LNCaP clone FGC (cell line): ENCODE data around the gene TFCP2L1.
"Not testable (repeated sequence)": the region's sequence is repeated elsewhere in the genome, so short reads cannot be mapped to it uniquely, and the experiment has no call there.

ENCODE experiments used
- DNase-seq: peaks from one replicate; pipeline ENCODE4 v3.0.0-alpha.2; 2011; ENCODE audit warnings: low read depth
- H3K4me3 ChIP-seq: 2 replicates; pipeline ENCODE4 v1.5.1; 2011; ENCODE audit warnings: mild to moderate bottlenecking, low read depth, low read length, control low read depth
- CTCF ChIP-seq: IDR thresholded peaks from 2 replicates; pipeline ENCODE4 v1.5.1; 2012; ENCODE audit warnings: mild to moderate bottlenecking; ENCODE audit not compliant: control insufficient read depth, insufficient read depth; ENCODE audit errors: extremely low read depth

The TFCP2L1 gene

DNA sequence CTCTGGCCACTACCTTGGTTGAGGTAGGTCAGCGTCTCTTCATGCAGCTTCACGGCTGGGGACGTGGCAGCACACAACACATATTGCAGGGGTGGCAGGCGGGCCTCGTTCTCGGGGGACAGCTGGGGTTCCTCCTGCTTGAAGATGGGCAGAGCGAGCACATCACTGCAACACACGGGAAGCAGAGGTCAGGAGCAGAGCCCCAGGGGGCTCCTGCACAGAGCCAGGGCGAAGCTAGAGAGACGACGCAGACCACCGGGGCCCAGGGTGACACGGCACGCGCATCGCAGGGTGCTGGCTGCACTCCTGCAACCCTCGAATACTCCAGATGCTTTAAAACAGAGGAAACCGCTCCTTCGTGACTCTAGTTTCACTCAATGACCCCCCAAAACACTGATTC, 3.9 kb downstream of the TFCP2L1 start:
- TF ChIP-seq CTCF = no peak
- DNase-seq = no peak
- no peak overlapping the region for H3K4me3 ChIP-seq

GRCh38 chr2:121279476-121280220, 5.4 kb downstream of the TFCP2L1 start:
- no peak overlapping the region for H3K4me3 ChIP-seq
- DNase-seq = no peak
- no peak for TF ChIP-seq CTCF

- no peak for TF ChIP-seq CTCF
- DNase-seq = no peak
- no peak overlapping the region for H3K4me3 ChIP-seq
Observed at GRCh38 chr2:121276341-121276740, 8.7 kb downstream of the TFCP2L1 start.

GRCh38 chr2:121273116-121273515, 11.9 kb downstream of the TFCP2L1 start:
- H3K4me3 ChIP-seq = no peak overlapping the region

GRCh38 chr2:121272596-121272995, 12.4 kb downstream of the TFCP2L1 start:
- no peak overlapping the region for H3K4me3 ChIP-seq
- DNase-seq = no peak
- TF ChIP-seq CTCF = no peak

More at GRCh38 chr2:121273116-121273515, 11.9 kb downstream of the TFCP2L1 start:
- DNase-seq = no peak
- no peak for TF ChIP-seq CTCF

GRCh38 chr2:121269436-121269835, 15.6 kb downstream of the TFCP2L1 start:
- not testable (repeated sequence) for H3K4me3 ChIP-seq, DNase-seq

- no peak for TF ChIP-seq CTCF
- no peak overlapping the region for H3K4me3 ChIP-seq
Observed at GRCh38 chr2:121266543-121267106, 18.4 kb downstream of the TFCP2L1 start.

More at GRCh38 chr2:121266543-121267106, 18.4 kb downstream of the TFCP2L1 start:
- no peak for DNase-seq
